ENCODE measurements around the gene YAP1.
"Not testable (repeated sequence)": the region's sequence is repeated elsewhere in the genome, so short reads cannot be mapped to it uniquely, and the experiment has no call there.

YAP1 gene

DNA sequence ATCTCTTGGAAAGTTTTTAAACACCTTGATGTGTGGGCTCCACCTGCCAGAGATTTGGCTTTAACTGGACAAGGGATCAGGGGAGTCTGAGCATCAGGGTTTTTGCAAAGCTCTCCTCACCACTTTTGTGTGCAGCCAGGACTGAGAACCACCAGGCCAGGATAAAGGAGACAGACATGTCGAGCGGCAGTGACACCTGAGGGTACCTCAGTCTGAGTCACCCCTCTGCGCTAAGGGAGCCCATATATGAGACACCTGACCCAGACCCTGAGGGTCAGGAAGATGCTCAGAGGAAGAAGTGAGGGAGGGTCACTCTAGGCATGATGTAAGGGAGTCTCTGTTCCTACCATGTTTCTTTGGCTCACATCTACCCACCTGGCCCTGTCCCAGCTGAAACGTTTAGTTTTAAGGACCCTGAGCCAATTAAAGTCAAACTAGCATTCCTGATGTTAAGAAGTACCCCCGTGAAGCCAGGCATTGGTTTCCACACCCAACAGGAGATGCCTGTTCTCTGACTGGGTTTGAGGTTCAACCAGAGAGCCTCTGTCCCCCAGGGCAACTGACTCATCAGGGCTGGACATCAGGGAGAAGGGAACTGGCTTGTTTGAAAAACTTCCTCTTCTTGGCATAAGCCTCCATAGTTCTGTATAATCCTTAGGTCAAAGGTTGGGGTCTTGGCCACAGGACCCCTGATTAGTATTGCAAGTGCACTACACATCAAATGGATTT is 134.6 kb downstream of the YAP1 start:
- DNase-seq, result no peak

DNA sequence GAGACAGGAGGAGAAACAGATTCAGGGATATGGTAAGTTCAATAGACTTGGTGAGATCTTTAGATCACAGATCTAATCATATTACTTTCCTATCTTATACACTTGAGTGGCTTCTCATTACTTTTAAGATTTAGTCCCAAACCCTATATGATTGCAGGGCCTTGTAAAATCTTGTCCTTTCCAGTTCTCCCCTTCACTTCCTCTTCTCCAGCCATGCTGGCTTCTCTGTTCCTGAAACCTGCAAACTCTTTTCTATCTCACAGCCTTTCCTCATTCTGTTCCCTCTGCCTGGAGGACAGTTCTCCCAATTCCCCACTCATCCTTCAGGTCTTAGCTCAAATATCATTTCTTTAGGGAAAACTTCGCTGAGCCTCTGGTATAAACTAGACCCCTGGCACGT is 141.2 kb downstream of the YAP1 start:
- no peak for DNase-seq

DNA sequence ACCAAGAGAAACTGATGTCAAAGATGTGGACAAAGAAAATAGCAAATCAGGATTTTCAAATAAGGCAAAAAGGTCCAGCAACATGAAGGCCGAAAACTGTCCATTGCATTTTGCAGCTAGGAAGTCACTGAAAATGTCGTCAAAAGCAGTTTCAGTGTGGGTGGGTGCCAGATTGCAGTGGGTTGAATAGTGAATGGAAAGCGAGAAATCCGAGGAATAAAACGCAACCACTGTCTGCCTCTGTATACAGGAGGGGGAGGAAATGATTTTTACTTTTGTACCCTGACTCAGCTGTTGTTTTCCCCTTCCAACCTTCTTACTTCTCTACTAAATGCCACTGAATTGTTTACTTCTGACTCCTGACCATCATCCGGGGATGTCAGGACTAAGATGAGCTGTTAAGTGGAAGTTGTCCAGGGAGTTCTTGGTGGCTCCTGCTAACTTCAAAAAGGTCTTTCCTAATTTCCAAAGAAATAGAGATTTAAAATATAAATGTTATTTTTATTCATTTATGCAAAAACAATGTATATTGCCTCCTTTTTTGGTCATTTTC is 142.2 kb downstream of the YAP1 start:
- no peak for DNase-seq

GRCh38 chr11:102253020-102253715 is 142.9 kb downstream of the YAP1 start:
- DNase-seq, result no peak

- DNase-seq, result no peak
Measured at GRCh38 chr11:102254047-102254446, 143.8 kb downstream of the YAP1 start.

DNA sequence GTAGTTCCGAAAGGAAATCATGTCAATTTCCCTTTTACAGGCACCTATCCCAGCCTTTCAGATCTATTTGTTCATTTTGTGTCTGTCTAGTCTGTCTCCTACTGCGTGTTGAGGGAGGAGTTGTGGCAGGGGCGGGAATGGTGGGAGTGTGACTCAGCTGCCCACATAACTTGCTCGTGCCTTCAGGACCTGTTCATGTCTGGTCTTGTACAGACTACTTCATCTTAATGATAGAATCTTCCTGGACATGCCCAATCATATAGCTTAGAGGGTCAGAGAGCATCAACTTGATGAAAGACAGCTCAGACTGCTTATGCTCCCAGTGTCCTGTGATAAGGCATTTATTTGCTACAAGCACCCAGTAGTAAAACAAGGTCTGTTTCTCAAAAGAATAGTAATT is 146.0 kb downstream of the YAP1 start:
- DNase-seq, result no peak

- no peak for DNase-seq
Measured at GRCh38 chr11:102260241-102260640, 150.0 kb downstream of the YAP1 start.

GRCh38 chr11:102263379-102264003 is 153.2 kb downstream of the YAP1 start:
- DNase-seq, result no peak

DNA sequence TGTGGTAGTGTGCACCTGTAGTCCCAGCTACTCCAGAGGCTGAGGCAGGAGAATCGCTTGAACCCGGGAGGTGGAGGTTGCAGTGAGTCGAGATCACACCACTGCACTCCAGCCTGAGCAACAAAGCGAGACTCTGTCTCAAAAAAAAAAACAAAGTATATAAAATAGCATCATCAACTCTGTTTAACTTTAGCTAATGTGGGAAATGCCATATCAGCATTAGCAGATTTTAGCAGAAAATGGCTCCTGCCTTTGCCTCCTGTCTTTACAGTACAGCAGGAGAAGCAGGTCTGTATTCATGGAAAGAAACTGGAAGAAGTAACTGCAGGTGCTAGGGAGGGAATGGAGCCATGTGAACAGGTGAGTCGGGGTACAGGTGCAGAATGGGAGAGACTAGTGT is 154.5 kb downstream of the YAP1 start:
- DNase-seq, result not testable (repeated sequence)

- no peak for DNase-seq
Measured at GRCh38 chr11:102266099-102266498, 155.9 kb downstream of the YAP1 start.

DNA sequence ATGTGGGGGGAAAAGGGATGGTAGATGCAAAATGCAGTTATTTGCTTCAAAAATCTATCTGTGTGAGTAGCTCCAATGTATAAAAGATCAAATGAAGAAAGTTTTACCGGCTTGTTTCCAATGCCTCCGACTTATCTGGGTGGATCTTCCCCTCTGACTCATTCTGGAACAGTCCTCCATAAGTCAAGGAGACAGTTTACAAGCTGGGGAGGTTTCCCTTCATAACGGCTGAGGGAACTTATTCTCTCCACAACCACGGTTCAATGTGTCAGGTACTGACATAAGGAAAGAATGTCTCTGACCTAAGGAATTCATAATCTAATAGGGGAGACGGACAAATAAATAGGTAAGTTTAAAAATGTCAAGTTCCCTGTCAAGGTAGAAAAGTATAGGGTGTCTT is 157.4 kb downstream of the YAP1 start:
- DNase-seq, result no peak

DNA sequence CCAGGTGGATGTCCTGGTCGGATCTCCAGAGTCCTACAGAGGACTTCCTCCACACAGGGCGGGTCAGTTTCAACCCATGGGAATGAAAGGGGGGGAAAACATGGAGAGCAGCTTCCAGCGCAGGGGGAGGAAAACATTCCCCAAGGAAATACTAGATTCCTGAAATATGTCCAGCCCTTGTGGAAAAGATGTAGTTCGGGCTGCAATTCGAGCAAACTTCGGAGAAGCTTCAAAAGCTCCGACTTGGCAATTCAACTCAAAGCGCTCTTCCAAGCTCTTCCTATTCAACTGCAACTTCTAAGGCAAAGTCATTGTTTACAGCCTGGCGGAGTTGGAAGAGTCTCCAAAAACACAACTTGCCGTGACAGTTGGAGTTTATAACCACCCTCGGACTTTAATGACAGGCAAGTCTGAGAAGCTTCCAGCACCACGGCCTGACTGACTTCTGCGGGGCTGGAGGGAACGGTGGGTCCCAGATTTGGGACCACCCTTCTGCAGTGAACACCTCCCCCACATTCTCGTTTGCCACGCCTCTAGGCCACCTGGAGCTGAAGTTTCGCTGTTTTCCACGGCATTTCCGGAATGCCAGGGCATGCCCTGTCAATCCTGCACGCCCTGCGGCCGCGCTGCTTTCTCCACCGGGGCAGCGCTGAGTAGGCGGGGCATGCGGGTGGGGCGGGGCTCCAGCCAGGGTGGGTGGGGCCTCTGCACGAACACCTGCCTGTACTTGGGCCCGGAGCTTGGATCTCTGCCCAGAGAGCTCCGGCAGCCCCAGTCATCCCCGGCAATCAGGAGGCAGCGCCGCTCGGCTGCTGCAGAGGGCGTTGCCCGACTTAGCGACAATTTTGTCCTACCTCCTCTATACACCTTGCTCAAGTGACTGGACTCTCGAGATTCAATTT is 158.1 kb downstream of the YAP1 start:
- peak; percentile 89 for DNase-seq

GRCh38 chr11:102268985-102269470 is 158.8 kb downstream of the YAP1 start:
- DNase-seq, result no peak

DNA sequence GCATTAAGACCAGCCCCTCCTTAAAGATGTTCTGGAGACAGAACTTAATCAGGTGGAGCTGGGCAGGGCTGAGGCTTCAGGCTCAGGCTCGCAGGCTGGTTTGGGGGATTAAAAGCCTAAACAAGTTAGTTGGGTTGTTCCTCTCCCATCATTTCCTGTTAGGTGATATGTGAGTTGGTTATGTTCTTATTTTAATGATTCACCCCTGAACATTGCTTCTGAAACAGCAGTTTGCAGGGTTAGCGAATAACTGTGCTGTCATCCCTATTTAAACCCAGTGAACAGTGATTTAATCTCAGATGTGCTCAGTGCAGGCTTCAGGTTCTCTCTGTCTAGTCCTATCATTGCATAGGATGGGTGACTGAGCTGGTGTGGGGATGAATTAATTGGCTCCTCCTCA is 159.7 kb downstream of the YAP1 start:
- no peak for DNase-seq

DNA sequence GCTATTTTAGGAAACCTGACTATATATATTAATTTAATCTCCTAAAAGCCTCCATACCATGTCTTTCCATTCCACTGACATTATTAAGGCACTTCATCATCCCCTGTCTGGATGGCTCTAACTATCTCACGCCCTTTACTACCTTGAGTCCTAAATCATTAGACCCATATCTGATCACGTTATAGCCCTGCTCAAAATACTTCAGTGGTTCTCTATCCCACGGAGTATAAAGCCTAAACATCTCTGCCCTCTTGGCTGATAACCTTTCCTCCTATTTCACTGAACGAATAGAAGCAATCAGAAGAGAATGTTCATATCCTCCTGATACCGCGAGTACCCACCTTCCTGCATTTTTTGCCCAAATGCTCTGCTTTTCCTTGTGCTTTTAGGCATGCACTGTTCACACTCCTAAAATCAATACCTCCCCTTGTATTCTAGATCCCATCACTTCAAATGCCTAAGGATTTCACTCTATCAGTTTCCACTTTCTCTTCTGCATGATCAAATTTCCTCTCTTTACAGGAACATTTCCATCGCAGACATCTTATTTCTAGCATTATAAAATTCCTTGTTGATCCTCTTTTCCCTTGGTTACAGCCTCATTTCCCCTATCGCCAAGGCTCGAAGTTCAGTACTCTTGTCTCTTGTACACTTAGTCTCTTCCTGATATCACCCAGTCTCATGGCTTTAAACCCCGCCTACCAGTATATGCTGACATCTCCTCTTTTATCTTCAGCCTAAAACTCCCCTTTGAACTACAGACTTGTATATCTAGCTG is 162.0 kb downstream of the YAP1 start:
- no peak for DNase-seq

DNA sequence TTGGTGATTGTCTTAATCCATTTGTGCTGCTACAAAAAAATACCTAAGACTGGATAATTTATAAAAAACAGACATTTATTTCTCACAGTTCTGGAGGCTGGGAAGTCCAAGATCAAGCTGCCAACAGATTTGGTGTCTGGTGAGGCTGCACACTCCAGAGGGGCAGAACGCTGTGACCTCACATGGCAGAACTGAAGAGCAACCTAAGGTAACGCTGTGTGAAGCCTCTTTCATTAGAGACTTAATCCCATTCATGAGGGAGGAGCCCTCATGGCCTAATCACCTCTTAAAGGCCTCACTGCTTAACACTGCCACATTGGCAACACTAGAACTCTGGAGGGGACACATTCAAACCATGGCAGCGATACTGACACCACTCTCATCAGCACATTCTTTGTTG is 164.4 kb downstream of the YAP1 start:
- no peak for DNase-seq

GRCh38 chr11:102276362-102276761 is 166.1 kb downstream of the YAP1 start:
- DNase-seq, result no peak

GRCh38 chr11:102276783-102277182 is 166.5 kb downstream of the YAP1 start:
- DNase-seq, result no peak

- DNase-seq, result no peak
Measured at GRCh38 chr11:102279641-102280170, 169.5 kb downstream of the YAP1 start.

DNA sequence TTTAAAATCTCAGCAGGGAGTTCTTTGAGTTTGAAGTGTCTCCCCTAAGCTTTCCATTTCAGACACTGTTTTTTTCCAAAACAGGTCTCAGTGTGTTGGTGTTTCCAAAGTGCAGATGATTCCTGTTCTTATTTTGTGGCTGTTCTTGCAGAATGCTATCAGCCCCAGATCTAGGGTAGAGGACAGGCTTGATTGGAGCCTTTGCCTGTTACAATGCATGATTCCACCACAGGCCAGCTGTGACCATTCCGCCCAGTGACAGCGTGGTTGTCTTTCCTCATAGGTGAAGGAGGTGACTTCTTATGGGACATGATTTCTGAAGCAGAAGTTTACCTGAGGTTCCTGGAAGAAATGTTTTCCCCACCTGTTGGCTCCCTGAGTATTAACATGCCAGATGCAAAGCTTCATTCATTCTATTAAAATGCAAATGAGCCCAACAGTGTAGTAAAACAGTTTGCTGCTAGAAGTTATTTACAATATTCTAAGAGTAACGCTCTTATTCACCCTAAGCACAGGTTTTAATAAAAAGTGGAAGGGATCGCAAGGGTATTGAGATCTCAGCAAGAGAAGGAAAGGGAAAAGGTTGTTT is 170.1 kb downstream of the YAP1 start:
- DNase-seq, result no peak
